ENCODE measurements around the gene RBL1. TPM values are rescaled to one million over a fixed set of nuclear protein-coding genes. Genes with fewer than 3 reads are reported as not detected.

The RBL1 gene
- total and polyA plus RNA-seq, 10 of the 15 experiments (the other 5 are each of a cell fraction or from before 2014, with no cell fraction given), result 4.5 to 51.1 (median 24.9) TPM

GRCh38 chr20:37111926-37112455, 16.2 kb upstream of the RBL1 start (continued):
- TF ChIP-seq, protein P1, sequence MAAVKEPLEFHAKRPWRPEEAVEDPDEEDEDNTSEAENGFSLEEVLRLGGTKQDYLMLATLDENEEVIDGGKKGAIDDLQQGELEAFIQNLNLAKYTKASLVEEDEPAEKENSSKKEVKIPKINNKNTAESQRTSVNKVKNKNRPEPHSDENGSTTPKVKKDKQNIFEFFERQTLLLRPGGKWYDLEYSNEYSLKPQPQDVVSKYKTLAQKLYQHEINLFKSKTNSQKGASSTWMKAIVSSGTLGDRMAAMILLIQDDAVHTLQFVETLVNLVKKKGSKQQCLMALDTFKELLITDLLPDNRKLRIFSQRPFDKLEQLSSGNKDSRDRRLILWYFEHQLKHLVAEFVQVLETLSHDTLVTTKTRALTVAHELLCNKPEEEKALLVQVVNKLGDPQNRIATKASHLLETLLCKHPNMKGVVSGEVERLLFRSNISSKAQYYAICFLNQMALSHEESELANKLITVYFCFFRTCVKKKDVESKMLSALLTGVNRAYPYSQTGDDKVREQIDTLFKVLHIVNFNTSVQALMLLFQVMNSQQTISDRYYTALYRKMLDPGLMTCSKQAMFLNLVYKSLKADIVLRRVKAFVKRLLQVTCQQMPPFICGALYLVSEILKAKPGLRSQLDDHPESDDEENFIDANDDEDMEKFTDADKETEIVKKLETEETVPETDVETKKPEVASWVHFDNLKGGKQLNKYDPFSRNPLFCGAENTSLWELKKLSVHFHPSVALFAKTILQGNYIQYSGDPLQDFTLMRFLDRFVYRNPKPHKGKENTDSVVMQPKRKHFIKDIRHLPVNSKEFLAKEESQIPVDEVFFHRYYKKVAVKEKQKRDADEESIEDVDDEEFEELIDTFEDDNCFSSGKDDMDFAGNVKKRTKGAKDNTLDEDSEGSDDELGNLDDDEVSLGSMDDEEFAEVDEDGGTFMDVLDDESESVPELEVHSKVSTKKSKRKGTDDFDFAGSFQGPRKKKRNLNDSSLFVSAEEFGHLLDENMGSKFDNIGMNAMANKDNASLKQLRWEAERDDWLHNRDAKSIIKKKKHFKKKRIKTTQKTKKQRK (IDR thresholded peaks at IDR 0.05; ENCODE audit: low read depth, low read length), result no peak

GRCh38 chr20:37108676-37109075, 12.9 kb upstream of the RBL1 start:
- in situ Hi-C loops (cut with MboI), result no loop called here
- ChIA-PET CTCF (no interaction called here), SMC1A (ENCODE audit: uncharacterized antibody, unreplicated experiment) (interaction anchor here (0.6 to 0.9 kb wide), 2 partner anchors 14 to 432 kb away, joined by 3 to 4 read pairs; no protein-coding TSS in a partner anchor), RAD21 (ENCODE audit: unreplicated experiment) (no interaction called here), POLR2A (no interaction called here)
- DNase-seq (ENCODE audit: low read depth, low spot score) (no peak), ATAC-seq (no peak), FAIRE-seq (no peak)
- H3K4me2 ChIP-seq (ENCODE audit: control insufficient read depth, insufficient read depth), result no peak overlapping the region
- no peaks in the 10 kb centered on the region for H3K79me2 ChIP-seq (ENCODE audit: control insufficient read depth, insufficient read depth, low read length)
- no peak overlapping the region for H3K27ac ChIP-seq (ENCODE audit: control insufficient read depth, insufficient read depth)
- 74% methylated on average over 4 of the region's 4 CpGs for WGBS (ENCODE audit: insufficient coverage, insufficient replicate concordance, low lambda C conversion rate, missing lambda C conversion rate)
- no peaks in the 10 kb centered on the region for H3K27me3 ChIP-seq (replicated peaks in 1 of 2; ENCODE audit: control insufficient read depth in 2 of 2, insufficient read depth in 2 of 2, low read length in 1 of 2)
- H3K36me3 ChIP-seq (ENCODE audit: control insufficient read depth in 2 of 2, insufficient read depth in 2 of 2, low read length in 1 of 2), result no peaks in the 10 kb centered on the region
- intact Hi-C loops (cut with micrococcal nuclease; ENCODE audit: unreplicated experiment), result no loop called here
- no peaks in the 10 kb centered on the region for H3K4me1 ChIP-seq (ENCODE audit: control insufficient read depth, insufficient read depth, low read length)
- H3K4me3 ChIP-seq, result no peak overlapping the region
- BruUV-seq (replicated peaks), result no TSS peak
- H3K9ac ChIP-seq (ENCODE audit: control insufficient read depth, insufficient read depth, low read length), result no peak overlapping the region
- no peaks in the 10 kb centered on the region for H3K9me3 ChIP-seq (replicated peaks; ENCODE audit: control insufficient read depth, insufficient read depth, low read length)
- H2AFZ ChIP-seq (ENCODE audit: control insufficient read depth, low read depth, low read length), result no peak overlapping the region
- H4K20me1 ChIP-seq (ENCODE audit: control insufficient read depth, insufficient read depth), result no peaks in the 10 kb centered on the region
- TF ChIP-seq, protein P2, sequence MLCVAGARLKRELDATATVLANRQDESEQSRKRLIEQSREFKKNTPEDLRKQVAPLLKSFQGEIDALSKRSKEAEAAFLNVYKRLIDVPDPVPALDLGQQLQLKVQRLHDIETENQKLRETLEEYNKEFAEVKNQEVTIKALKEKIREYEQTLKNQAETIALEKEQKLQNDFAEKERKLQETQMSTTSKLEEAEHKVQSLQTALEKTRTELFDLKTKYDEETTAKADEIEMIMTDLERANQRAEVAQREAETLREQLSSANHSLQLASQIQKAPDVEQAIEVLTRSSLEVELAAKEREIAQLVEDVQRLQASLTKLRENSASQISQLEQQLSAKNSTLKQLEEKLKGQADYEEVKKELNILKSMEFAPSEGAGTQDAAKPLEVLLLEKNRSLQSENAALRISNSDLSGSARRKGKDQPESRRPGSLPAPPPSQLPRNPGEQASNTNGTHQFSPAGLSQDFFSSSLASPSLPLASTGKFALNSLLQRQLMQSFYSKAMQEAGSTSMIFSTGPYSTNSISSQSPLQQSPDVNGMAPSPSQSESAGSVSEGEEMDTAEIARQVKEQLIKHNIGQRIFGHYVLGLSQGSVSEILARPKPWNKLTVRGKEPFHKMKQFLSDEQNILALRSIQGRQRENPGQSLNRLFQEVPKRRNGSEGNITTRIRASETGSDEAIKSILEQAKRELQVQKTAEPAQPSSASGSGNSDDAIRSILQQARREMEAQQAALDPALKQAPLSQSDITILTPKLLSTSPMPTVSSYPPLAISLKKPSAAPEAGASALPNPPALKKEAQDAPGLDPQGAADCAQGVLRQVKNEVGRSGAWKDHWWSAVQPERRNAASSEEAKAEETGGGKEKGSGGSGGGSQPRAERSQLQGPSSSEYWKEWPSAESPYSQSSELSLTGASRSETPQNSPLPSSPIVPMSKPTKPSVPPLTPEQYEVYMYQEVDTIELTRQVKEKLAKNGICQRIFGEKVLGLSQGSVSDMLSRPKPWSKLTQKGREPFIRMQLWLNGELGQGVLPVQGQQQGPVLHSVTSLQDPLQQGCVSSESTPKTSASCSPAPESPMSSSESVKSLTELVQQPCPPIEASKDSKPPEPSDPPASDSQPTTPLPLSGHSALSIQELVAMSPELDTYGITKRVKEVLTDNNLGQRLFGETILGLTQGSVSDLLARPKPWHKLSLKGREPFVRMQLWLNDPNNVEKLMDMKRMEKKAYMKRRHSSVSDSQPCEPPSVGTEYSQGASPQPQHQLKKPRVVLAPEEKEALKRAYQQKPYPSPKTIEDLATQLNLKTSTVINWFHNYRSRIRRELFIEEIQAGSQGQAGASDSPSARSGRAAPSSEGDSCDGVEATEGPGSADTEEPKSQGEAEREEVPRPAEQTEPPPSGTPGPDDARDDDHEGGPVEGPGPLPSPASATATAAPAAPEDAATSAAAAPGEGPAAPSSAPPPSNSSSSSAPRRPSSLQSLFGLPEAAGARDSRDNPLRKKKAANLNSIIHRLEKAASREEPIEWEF (IDR thresholded peaks at IDR 0.05; ENCODE audit: insufficient replicate concordance, low read depth, low read length), result no peak
- no peak for TF ChIP-seq KDM1A (IDR thresholded peaks at IDR 0.05; ENCODE audit: borderline replicate concordance)
- TF ChIP-seq PAX5 (IDR thresholded peaks at IDR 0.05; ENCODE audit: borderline replicate concordance, low read depth, low read length), result no peak
- no peak for TF ChIP-seq PML (IDR thresholded peaks at IDR 0.05; ENCODE audit: low read length)
- no peak for TF ChIP-seq SMAD1 (IDR thresholded peaks at IDR 0.05; ENCODE audit: low read depth, partially characterized antibody)
- TF ChIP-seq, protein P3, sequence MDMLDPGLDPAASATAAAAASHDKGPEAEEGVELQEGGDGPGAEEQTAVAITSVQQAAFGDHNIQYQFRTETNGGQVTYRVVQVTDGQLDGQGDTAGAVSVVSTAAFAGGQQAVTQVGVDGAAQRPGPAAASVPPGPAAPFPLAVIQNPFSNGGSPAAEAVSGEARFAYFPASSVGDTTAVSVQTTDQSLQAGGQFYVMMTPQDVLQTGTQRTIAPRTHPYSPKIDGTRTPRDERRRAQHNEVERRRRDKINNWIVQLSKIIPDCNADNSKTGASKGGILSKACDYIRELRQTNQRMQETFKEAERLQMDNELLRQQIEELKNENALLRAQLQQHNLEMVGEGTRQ (IDR thresholded peaks at IDR 0.05; ENCODE audit: borderline replicate concordance, low read depth, low read length), result no peak
- TF ChIP-seq CEBPB (IDR thresholded peaks at IDR 0.05; ENCODE audit: borderline replicate concordance in 1 of 2, low read depth in 2 of 2, low read length in 2 of 2), result no peak
- no peak for TF ChIP-seq STAT3 (IDR thresholded peaks at IDR 0.05; ENCODE audit: low read depth, low read length)
- no peak for TF ChIP-seq CHD2 (IDR thresholded peaks at IDR 0.05; ENCODE audit: borderline replicate concordance, low read depth, low read length)
- TF ChIP-seq, protein P4, sequence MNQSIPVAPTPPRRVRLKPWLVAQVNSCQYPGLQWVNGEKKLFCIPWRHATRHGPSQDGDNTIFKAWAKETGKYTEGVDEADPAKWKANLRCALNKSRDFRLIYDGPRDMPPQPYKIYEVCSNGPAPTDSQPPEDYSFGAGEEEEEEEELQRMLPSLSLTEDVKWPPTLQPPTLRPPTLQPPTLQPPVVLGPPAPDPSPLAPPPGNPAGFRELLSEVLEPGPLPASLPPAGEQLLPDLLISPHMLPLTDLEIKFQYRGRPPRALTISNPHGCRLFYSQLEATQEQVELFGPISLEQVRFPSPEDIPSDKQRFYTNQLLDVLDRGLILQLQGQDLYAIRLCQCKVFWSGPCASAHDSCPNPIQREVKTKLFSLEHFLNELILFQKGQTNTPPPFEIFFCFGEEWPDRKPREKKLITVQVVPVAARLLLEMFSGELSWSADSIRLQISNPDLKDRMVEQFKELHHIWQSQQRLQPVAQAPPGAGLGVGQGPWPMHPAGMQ (IDR thresholded peaks at IDR 0.05; ENCODE audit: borderline replicate concordance), result no peak
- no peak for TF ChIP-seq TCF7 (IDR thresholded peaks at IDR 0.05; ENCODE audit: borderline replicate concordance)
